ENCODE measurements around the gene C1RL. TPM values are rescaled to one million over a fixed set of nuclear protein-coding genes. Genes with fewer than 3 reads are reported as not detected.
A peak's percentile ranks its signal among the peaks of the same experiment; 100 is the strongest.

C1RL gene
- total and polyA plus RNA-seq, 2 of the 4 experiments (the other 2 are of a cell fraction), result 9.1 to 12.3 TPM

DNA sequence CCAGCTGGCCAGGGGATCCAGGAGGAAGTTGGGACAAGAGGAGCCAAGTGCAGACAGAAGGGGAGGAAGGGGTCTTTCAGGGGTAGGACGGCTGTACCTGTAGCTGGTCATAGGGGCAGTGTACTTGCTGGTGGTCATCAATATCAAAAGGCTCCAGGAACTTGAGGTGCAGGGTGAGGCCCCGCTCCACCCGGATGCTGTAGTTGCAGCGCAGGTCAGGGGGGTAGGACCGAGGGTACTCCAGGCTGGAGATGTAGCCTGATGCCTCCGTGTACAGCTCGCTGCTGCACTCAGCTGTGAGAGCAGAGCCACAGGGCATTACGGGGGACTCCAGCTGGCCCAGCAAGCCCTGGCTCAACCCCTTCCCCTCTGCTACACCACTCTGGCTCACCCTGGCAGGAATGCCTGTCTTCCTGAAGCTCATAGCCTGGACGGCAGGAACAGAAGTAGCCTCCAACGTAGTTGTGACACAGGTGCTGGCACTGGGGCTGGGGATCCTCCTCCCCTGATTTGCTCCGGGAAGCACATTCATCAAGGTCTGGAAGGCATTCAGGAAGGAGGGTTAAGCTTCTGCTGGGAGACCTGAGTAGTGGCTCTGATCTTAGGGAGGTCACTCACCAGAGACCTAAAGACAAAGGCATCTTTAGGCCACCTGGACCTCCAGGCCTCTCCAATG, 19.7 kb downstream of the C1RL start:
- no peaks in the 10 kb centered on the region for H3K9me3 ChIP-seq (ENCODE audit: control insufficient read depth, insufficient read depth, low read length)
- H3K18ac ChIP-seq (ENCODE audit: low read depth, low read length), result no peak overlapping the region
- no peak overlapping the region for H2BK120ac ChIP-seq (ENCODE audit: low read depth, low read length)
- no peak overlapping the region for H4K91ac ChIP-seq (ENCODE audit: insufficient read depth, low read depth, low read length)
- no peak overlapping the region for H3K27ac ChIP-seq (ENCODE audit: insufficient read depth, low read length)
- peaks cover 24% of the 10 kb centered on the region for H3K9me1 ChIP-seq (ENCODE audit: insufficient read depth, low read length)
- no peak overlapping the region for H4K8ac ChIP-seq (ENCODE audit: low read depth in 2 of 2, low read length in 2 of 2)
- intact Hi-C loops (cut with micrococcal nuclease) (no loop called here), dilution Hi-C loops (cut with HindIII; ENCODE audit: low sequenced_read_pairs, unreplicated experiment) (no loop called here), in situ Hi-C loops (cut with MboI; ENCODE audit: low sequenced_read_pairs) (no loop called here)
- BruUV-seq (replicated peaks), result TSS peak; percentile 98
- WGBS, 2 experiments (ENCODE audit: extremely low coverage in 2 of 2, insufficient read length in 1 of 2), result 93% methylated on average over 7 of the region's 11 CpGs; no CpG with 5 or more reads in 1 of the 2 experiments
- no peak overlapping the region for H3K4ac ChIP-seq (ENCODE audit: low read depth, low read length)
- no peak overlapping the region for H2AFZ ChIP-seq (replicated peaks; ENCODE audit: low read length, poor library complexity)
- H4K5ac ChIP-seq (ENCODE audit: low read depth, low read length), result no peak overlapping the region
- ChIA-PET POLR2A (ENCODE audit: unreplicated experiment) (no interaction called here), CTCF (interaction anchor here (1.1 kb wide), 1 partner anchor 29 kb away, joined by 4 read pairs; the partner anchor contains the start of gene C1S)
- H2BK5ac ChIP-seq (ENCODE audit: low read depth, low read length, poor library complexity, severe bottlenecking), result no peak overlapping the region
- peaks cover 59% of the 10 kb centered on the region for H3K36me3 ChIP-seq (ENCODE audit: control insufficient read depth, insufficient read depth, low read length)
- no peak overlapping the region for H3K23ac ChIP-seq (ENCODE audit: low read depth, low read length)
- no peak overlapping the region for H2AK5ac ChIP-seq (ENCODE audit: low read depth, low read length)
- no peaks in the 10 kb centered on the region for H4K20me1 ChIP-seq (ENCODE audit: insufficient read depth, low read length)
- H2BK20ac ChIP-seq (ENCODE audit: low read depth, low read length), result no peak overlapping the region
- H2AK9ac ChIP-seq (replicated peaks; ENCODE audit: low read depth, low read length, poor library complexity), result no peak overlapping the region
- no peak overlapping the region for H3K4me2 ChIP-seq (ENCODE audit: low read depth, low read length)
- H3K27me3 ChIP-seq (ENCODE audit: control insufficient read depth, insufficient read depth, low read length), result no peaks in the 10 kb centered on the region
- no peak for TF ChIP-seq POLR2A (IDR thresholded peaks at IDR 0.05; ENCODE audit: low read depth, low read length)
- no peak for TF ChIP-seq MXI1 (IDR thresholded peaks at IDR 0.05; ENCODE audit: borderline replicate concordance, low read depth, low read length)
- TF ChIP-seq, protein P1, sequence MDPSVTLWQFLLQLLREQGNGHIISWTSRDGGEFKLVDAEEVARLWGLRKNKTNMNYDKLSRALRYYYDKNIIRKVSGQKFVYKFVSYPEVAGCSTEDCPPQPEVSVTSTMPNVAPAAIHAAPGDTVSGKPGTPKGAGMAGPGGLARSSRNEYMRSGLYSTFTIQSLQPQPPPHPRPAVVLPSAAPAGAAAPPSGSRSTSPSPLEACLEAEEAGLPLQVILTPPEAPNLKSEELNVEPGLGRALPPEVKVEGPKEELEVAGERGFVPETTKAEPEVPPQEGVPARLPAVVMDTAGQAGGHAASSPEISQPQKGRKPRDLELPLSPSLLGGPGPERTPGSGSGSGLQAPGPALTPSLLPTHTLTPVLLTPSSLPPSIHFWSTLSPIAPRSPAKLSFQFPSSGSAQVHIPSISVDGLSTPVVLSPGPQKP (IDR thresholded peaks at IDR 0.05; ENCODE audit: borderline replicate concordance, low read depth, low read length), result no peak
- TF ChIP-seq MAZ (IDR thresholded peaks at IDR 0.05; ENCODE audit: borderline replicate concordance, low read depth, low read length), result no peak
- TF ChIP-seq RAD21 (IDR thresholded peaks at IDR 0.05; ENCODE audit: low read length), result no peak
- H2BK15ac ChIP-seq (ENCODE audit: low read depth, low read length), result no peak overlapping the region
- no peak overlapping the region for H3K9ac ChIP-seq (ENCODE audit: low read depth, low read length)
- ATAC-seq (ENCODE audit: low read depth) (no peak), DNase-seq (no peak)
- H3K4me1 ChIP-seq (ENCODE audit: control insufficient read depth, insufficient read depth, low read length), result peaks cover 26% of the 10 kb centered on the region
- no peak overlapping the region for H3K4me3 ChIP-seq (ENCODE audit: insufficient read depth, low read depth, low read length)
- no peak overlapping the region for H3K14ac ChIP-seq (replicated peaks; ENCODE audit: low read depth, low read length)
- H3K56ac ChIP-seq (ENCODE audit: extremely low read depth, insufficient read depth, low read length), result no peak overlapping the region
- peaks cover 13 to 28% of the 10 kb centered on the region in 2 experiments; a peak in 3 of 4 replicates for H3K79me1 ChIP-seq (ENCODE audit: low read depth in 1 of 2, low read length in 2 of 2)

Measured in IMR-90 (cell line).